Effector CD4-positive, alpha-beta T cell (primary cell): Measurements from ENCODE around the gene C19orf12.
"Not testable (repeated sequence)": the region's sequence is repeated elsewhere in the genome, so short reads cannot be mapped to it uniquely, and the experiment has no call there.

Experiments
- DNase-seq: peaks from one replicate; pipeline ENCODE4 v3.0.0-alpha.2; 2020

The C19orf12 gene

DNA sequence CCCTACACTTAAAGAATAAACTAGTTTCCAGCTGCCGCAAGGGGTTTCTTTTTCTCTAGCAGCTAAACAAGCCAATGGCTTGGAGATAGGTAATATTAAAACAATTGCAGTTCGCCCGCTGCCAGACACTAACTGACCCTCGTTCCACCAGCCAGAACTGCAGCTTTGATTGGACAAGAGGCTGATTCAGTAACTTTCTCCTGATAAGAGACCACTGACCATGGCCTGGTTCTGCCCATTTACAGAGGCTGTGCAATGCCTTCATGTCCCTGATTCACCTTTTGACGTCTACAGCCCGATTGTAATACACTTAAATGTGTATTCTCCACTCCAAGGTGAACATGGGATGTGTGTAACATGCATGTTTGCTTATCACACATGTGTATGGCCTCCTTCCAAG, 12.8 kb upstream of the C19orf12 start:
- no peak for DNase-seq

DNA sequence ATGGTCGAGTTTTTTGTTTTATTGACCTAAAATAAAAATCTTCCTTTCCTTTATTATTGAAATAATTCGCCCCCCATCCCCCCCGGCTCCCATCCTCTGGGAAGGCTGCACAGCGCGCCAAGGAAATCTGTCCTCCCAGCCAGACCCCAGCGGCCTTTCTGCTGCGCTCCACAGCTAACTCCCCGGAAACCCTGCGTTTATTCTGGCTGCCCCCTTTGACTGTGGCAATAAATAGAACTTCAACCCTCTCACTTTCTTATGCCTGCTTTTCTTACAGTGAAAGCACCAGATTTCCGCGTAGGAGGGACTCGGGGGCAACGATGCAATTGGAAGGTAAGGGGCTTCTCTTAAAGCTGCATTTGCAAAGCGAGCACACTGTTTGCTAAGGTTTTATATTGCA, 9.7 kb upstream of the C19orf12 start:
- no peak for DNase-seq

DNA sequence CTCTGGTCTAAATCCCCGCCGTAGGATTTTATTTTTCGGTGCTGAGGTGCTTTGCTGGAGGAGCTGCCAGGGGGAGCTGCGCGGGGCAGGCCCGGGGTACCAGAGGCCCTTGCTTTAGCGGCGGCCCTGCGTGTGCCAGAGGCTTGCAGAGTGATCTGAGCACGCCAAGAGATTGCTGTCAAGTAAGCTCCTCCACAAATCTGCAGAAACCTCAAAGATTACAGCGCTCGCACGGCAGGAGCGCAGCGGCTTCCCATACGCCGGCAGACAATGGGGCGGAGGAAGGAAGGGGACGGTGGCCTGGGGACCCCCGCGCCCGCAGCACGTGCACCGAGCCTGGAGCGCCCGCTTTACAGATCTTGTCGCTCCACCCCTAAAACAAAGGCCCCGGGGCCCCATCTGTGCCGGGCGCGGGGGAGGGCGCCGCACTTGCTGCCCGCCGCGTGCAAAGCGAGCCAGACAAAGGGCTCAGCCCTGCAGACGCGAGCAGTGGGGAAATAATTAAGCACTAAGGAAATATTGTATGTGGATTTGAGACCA, 9.1 kb upstream of the C19orf12 start:
- no peak for DNase-seq

DNA sequence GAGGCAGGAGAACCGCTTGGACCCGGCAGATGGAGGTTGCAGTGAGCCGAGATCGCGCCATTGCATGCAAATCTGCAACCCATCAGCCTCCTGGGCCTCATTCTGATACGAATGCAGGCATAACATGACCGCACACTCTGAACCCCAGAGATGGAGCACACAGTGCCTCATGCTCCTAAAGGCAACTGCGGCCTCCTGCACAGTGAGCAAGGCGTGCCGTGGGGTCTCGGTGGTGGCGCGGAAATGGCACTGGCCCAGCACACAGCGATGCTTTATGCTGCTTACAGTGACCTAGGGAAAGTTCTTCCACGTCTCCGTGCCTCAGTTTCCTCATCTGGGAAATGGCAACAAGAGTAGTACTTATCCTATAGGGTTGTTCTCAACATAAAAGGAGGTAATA, 2.0 kb upstream of the C19orf12 start:
- DNase-seq: no peak

DNA sequence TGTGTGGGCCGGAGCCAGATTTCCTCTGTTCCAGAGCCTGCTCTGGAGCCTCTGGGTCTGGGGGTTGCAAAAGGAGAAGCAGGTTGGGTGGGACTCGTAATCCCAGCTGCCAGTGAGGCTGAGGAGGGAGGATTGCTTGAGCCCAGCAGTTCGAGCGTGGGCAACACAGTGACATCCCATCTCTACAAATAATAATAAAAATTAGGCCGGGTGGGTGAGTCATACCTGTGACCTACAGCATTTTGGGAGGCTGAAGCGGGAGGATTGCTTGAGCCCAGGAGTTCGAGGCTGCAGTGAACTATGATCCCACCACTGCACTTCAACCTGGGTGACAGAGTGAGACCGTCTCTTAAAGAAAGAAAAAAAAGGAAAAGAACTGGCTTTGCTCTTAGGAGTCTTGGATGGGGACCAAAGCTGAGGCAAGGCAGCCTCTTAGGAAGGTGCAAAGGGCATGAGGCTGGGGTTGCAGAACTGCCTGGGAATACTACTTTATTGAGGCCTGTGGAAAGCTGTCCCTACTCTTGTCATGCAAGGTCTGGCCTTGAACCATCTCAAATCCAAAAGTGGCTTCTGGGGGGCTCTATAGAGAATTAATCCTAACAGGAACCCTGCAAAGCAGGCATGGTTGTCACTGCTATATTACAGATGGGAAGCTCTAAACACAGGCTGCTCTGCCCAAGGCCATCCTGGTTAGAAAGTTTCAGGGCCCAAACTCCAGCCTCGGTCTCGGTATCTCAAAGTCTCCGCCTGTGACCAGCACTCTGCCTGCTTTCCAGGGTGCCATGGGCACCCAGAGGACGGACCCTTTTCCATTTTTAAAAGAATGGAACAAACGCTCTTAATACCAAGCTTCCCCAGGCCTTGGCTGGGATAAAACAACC, 880 bp upstream of the C19orf12 start:
- DNase-seq: no peak

DNA sequence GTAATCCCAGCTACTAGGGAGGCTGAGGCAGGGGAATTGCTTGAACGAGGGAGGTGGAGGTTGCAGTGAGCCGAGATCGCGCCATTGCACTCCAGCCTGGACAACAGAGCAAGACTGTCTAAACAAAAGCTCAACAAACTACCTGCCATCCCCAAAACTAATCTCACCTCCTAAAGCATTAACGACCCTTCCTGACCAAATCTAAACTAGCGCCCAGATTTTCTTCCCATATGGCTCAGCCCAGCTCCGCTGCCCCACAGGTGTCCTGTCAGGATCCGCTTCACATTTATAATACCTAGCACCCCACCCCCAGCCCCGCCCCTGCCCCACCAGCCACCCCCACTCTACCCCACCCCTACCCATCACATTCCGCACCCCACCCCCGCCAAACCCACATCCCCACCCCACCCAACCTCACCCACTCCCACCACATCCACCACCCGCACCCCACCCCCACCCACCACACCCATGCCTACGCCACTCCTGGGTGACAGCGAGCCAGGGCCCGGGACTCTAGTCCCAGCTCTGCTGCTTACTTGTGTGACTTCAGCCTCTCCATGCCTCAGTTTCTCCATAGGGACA, 599 bp downstream of the C19orf12 start:
- DNase-seq: peak; percentile 31

DNA sequence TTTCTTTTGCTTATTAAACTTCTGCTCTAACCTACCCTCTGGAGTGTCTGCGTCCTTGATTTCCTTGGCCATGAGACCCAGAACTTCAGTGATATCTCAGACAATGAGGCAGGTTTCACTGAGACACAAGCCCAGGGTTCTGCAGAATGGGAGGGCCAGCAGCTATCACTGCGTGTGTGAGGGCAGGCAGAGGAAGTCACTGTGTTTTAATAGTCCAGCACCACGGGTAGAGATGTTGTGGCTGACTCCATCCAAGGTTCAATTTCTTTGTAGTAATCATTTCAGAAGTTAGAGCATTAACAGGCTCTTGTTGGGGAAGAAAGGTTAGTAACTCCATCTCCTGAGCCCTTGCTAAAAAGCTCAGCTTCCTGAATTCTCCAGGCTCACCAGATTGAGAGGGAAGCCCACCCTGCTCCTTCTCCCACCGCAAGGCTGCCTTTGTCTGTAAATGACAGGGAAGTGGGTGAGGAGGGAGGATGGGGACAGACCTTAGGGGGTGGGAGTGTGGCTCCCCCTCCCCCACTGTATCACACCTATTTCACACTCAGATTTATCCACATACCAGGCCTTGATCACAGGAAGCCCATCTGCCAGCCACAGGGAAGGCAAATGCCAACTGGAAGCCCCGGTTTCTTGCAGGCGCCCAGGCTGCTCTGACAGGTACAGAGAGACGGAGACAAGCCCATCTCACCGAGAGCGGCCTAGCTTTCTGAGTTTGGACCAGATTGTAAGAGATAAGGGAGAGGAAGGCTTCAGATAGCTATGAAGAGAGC, 2.1 kb downstream of the C19orf12 start:
- no peak for DNase-seq

DNA sequence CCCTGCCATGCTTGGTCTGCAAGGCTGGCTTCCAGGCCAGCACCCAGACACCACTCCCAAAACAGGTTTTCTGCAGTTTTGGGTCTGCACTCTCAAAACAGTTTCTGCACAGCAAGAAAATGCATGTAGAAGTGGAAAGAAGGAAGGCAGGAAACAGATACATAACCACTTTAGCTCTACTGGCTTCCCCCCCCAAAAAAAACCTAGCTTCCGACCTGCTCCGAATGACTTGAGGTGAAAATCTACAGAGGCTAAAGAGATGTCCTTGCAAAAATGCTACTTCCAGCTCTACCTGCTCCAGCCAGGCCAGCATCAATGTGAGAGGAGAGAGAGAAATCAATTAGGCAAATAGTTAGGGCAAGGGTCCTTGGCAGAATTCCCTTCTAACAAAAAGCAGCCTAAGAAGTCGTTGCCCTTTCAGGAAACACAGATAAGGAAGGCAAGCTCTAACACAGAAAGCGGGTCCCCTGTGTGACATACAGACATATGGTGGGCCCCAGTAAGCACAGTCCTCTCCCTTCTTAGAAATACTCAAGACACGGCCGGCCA, 3.4 kb downstream of the C19orf12 start:
- no peak for DNase-seq

DNA sequence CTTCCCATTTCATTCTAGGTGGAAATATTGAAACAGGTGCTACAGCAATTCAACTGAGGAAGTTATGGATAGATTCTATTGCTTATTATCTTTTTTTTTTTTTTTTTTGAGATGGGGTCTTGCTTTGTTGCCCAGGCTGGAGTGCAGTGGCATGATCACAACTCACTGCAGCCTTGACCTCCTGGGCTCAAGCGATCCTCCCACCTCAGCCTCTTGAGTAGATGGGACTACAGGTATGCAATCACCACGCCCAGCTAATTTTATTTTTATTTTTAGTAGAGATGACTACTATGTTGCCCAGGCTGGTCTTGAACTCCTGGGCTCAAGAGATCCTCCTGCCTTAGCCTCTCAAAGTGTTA, 5.6 kb downstream of the C19orf12 start:
- DNase-seq: not testable (repeated sequence)

DNA sequence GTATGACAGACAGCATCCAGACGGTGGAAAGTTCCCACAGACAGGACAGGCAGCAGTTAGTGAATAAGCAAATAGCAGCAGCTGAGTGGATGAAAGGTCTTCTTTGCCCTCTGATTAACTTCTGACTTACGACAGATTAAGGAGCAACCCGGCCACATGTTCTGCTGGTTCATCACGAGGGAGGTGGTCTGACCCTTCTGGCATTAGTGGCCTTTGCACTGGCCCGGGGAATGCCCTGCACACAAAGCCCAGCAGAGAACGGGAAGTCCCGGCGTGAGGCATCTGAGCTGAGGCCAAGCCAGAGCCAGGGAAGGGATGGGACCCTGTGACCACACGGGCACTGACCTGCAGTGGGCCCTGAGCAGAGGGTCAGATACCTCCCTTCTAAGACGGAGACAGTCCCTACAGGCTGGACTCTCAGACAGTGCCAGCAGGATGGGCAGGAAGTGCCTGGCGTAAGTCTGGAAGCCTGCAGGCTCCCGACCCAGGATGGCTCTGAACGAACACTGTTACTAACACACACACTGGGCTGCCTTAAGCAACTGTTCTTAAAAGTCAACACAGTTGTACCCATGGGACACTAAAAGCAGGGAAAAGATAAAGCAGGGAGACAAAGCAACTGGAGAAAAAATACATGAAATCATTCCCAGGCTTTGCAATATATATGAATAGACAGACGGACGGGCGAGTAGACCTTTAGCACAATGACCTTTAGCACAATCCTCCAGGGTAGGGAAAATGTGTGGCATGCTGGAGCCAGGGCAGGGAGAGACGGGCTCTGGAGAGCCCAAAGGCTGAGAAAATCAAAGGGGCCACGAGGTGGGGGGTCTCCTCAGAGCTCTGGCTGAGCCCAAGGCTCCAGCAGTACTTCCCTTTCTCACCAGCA, 6.3 kb downstream of the C19orf12 start:
- DNase-seq: no peak

DNA sequence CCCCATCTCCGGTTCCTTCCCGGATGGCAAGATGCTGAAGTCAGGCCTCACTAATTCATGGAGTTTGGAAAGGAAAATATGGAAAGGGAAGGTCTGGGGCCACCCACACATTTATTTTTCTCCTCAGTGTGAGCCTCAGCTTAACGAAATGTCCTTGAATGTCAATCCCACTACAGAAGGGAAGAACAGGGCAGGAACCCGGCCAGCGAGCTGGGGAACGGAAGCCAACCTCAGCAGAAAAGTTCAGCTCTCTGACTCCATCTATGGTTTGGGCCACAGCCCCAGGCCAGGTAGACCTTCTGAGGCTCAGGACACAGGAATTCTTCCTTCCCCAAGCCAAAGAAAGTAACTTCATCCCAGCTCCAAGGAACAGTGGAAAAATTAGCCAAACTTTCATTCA, 8.4 kb downstream of the C19orf12 start:
- DNase-seq: no peak

DNA sequence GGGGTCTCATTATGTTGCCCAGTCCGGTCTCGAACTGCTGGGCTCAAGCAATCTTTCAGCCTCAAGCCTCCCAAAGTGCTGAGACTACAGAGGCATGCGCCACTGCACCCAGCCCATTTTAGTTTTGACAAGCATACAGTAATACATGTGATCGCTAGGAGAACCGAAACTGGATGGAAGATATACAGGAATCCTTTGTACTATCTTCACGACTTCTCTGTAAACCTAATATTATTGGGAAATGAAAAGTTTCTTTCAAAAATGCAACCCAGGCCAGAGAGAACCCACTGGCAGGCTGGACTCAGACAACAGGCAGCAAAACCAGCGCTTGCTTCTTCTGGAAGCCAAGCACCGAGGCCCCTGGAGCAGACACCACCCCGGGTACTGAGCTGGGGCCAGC, 9.4 kb downstream of the C19orf12 start:
- no peak for DNase-seq

DNA sequence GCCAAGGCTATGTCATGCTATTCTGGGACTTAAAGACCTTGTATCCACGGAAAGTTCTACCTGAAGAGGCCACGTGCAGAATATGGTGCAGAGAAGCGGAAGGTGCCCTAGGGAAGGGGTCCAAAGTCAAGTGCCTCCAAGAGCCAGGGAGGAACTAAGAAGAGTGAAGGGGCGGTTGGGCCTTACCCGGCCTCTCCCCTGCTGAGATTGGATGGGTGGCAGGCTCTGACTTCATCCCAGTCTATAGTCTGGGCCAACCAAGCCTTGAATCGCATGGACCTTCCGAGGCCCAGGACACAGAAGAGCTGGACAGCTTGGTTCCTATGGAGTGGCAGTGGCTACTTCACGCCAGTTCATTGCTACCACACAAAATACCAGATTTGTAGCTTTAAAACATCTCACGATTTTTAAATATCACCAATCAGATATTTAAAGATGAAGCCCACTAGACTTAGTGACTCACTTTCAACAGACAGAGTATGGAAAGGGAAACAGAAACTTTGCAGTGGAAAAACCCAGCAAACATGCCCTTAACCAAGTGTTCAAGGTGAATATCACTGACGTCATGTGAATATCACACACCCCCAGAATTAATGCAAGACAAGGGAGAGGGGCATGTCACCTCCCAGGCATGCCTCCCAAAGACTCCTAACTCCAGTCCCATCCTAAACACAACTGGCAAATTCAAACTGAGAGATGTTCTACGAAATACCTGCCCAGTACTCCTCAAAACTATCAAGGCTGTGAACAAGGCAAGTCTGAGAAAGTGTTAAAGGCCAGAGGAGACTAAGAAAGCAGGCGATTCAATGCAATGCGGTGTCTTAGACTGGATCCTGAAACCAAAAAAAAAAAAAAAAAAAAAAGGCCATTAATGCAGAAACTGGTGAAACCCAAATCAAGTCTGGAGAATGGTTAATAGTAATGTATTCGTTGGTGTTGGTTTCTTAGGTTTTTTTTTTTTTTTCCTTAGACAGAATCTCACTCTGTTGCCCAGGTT, 10.2 kb downstream of the C19orf12 start:
- DNase-seq: no peak

DNA sequence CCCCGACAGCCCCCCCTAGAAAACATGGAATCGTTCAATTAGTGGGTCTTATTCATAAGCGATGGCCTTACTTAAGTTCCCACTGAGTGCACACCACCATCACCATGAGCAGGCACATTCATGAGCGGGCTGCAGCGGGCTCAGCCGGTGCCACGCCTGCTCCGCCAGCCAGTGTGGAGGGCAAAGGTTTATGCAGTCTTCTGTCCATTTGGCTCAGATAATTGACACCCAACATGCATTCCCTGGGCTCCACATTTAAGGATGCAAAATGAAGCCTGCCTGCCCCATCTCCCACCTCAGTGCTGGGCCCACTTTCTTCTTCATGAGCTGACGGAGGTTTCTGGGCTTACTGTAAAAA, 12.1 kb downstream of the C19orf12 start:
- no peak for DNase-seq

DNA sequence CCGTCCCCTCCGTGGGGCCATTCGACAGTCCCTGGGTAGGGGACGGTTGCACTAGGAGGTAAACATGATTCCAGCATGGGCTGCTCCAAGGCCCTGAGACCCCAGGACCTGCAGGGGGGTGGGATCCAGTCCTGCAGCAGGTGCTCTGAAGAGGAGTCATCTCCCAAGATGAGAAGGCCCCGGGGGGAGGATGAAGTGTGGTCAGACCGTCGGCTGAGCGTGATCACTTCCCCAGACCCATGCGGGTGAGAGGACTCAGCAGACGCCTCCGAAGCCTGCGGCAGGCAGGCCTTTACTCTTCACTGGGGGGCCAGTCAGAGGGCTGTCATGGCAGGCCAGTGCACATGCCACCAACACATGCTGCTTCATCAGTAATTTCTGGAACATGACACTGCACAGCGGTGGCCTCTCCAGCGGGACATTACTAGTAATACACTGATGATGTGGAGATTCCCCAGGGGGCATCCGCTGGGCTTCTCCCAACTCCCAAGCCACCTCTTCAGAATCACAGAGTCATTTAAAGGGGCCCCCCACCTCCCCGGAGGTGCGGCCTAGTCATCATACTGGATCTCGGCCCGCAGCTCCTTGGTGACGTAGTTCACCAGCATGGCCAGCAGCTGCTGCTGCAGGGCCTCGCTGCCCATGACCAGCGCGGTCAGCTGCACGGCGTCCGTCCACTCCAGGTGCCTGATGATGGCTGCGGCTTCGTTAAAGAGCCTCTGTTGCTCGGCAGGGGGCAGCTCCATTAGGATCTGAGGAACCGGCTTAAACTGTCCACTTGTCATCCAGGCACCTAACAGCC, 12.7 kb downstream of the C19orf12 start:
- no peak for DNase-seq

DNA sequence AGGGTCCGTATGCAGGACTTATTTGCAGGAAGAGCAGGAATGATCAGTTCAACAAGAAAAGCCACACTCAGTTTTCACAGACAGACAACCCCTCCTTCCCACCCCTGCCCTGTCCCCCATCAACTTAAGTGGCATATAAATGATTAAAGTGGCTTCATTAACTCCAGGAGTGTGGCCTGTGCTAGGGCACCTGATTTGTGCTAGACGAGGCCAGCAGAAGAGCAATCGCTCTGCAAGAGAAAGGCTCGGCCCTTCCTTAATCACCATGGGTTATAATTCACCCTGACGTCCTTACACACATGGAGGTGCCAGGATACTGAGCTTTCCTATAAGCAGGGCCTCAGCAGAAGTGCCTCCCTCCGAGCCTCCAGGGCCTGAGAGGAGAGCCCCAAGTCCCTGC, 14.6 kb downstream of the C19orf12 start:
- no peak for DNase-seq

DNA sequence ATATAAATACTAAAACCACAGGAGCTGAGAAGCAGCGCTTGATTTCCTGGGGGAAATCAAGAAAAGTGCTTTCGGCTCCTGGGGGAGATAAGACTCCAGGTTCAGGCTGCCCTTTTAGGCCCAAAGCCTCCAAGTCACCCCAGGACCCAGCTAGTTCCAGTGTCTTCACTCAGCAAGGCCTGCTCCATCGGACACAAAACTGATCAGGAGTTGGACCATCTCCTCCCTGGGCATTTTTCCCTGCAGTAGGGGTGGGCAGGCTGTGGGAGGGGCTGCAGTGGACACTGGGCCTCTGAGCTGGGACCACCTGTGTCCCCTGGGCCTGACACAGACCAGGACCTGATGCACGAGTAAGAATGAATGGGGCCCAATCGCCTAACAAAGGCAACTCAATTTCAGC, 15.2 kb downstream of the C19orf12 start:
- no peak for DNase-seq

DNA sequence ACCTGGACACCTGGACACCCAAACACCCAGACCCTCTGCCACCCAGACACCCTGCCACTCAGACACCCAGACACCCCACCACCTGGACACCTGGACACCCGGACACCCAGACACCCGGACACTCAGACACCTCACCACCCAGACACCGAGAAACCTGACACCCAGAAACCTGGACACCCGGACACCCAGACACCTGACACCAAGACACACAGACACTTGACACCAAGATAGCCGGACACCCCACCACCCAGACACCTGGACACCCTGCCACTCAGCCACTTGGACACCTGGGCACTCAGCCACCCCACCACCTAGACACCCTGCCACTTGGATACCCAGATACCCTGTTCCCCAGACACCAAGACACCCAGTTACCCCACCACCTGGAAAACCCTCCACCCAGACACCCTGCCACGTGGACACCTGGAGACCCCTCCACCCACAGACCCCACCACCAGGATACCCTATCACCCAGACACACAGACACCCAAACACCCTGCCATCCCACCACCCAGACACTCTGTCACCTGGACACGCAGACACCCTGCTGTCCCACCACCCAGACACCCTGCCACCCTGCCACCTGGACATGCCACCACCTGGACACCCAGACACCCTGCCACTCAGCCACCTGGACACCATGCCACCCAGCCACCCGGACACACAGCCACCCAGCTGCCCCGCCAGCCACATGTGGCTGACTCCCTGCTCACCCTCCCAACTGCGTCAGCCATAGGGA, 17.4 kb downstream of the C19orf12 start:
- no peak for DNase-seq

DNA sequence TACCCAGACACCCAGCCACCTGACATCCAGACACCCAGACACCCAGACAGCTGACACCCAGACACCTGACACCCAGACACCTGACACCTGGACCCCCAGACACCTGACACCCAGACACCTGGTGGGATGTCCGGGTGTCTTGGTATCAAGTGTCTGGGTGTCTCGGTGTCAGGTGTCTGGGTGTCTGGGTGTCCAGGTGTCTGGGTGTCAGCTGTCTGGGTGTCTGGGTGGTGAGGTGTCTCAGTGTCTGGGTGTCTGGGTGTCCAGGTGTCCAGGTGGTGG, 18.6 kb downstream of the C19orf12 start:
- no peak for DNase-seq
